Gastroesophageal sphincter (tissue), 3 donors: ENCODE results near the gene PPP2R5E.

Source experiments
- CTCF ChIP-seq, 4 experiments: fragments of 200-600 bp in 2 of 4; fragments of 450-650 bp in 2 of 4; sonication (generic) in 1 of 4; IDR thresholded peaks; one replicate each; pipeline ENCODE4 v1.5.1; 2017 to 2019; ENCODE audit warnings: antibody characterized with exemption in 4 of 4, mild to moderate bottlenecking in 2 of 4, moderate library complexity in 2 of 4
- POLR2A ChIP-seq, 2 donors: fragments of 450-650 bp; IDR thresholded peaks; one replicate each; pipeline ENCODE4 v1.6.1; 2017; ENCODE audit warnings: antibody characterized with exemption in 2 of 2, mild to moderate bottlenecking in 2 of 2, moderate library complexity in 1 of 2

- TF ChIP-seq CTCF (IDR thresholded peaks at IDR 0.05), result no peak
- no peak for TF ChIP-seq POLR2A (IDR thresholded peaks at IDR 0.05)
These were observed 108.0 kb downstream of the PPP2R5E start for GRCh38 chr14:63435204-63435603.
